MM.1S (cell line): ENCODE data around the gene MAML3.

Experiments
- DNase-seq: peaks from one replicate; pipeline ENCODE4 v3.0.0-alpha.2; 2015
- H2AFZ ChIP-seq: fragments of 300-600 bp; sonication (generic); 2 replicates; pipeline ENCODE4 v1.6.0; 2016; ENCODE audit warnings: antibody characterized with exemption, low read length
- H3F3A ChIP-seq: fragments of 300-600 bp; sonication (generic); 2 replicates; pipeline ENCODE4 v1.6.1; 2016; ENCODE audit warnings: mild to moderate bottlenecking, antibody characterized with exemption, low read length, moderate library complexity, mixed read lengths; ENCODE audit not compliant: insufficient read depth
- H3K27ac ChIP-seq: fragments of 300-600 bp; sonication (generic); 2 replicates; pipeline ENCODE4 v1.5.1; 2016; ENCODE audit warnings: mild to moderate bottlenecking, low read length
- H3K27me3 ChIP-seq: fragments of 300-600 bp; sonication (generic); replicated peaks from 2 replicates; pipeline ENCODE4 v1.6.0; 2016; ENCODE audit warnings: low read length; ENCODE audit not compliant: insufficient read depth
- H3K36me3 ChIP-seq: fragments of 300-600 bp; sonication (generic); replicated peaks from 2 replicates; pipeline ENCODE4 v1.6.1; 2016; ENCODE audit warnings: mild to moderate bottlenecking, low read length, mixed read lengths; ENCODE audit not compliant: insufficient read depth
- H3K4me1 ChIP-seq: fragments of 300-600 bp; sonication (generic); 2 replicates; pipeline ENCODE4 v1.6.1; 2016; ENCODE audit warnings: low read length, mixed read lengths
- H3K4me2 ChIP-seq: fragments of 300-600 bp; sonication (generic); 2 replicates; pipeline ENCODE4 v1.6.0; 2016; ENCODE audit warnings: low read depth, low read length
- H3K4me3 ChIP-seq: fragments of 300-600 bp; sonication (generic); 2 replicates; pipeline ENCODE4 v1.5.1; 2016; ENCODE audit warnings: low read length, mixed read lengths
- H3K79me2 ChIP-seq: fragments of 300-600 bp; sonication (generic); 2 replicates; pipeline ENCODE4 v1.6.1; 2016; ENCODE audit warnings: mixed run types, low read length, mixed read lengths
- H3K9ac ChIP-seq: fragments of 300-600 bp; sonication (generic); 2 replicates; pipeline ENCODE4 v1.6.1; 2016; ENCODE audit warnings: low read length, mixed read lengths
- H3K9me2 ChIP-seq: fragments of 300-600 bp; sonication (generic); replicated peaks from 2 replicates; pipeline ENCODE4 v1.6.1; 2016; ENCODE audit warnings: mild to moderate bottlenecking, low read length, mixed read lengths; ENCODE audit not compliant: insufficient read depth
- H3K9me3 ChIP-seq: fragments of 300-600 bp; sonication (generic); replicated peaks from 2 replicates; pipeline ENCODE4 v1.6.1; 2016; ENCODE audit warnings: mild to moderate bottlenecking, low read length, mixed read lengths; ENCODE audit not compliant: insufficient read depth
- H4K20me1 ChIP-seq: fragments of 300-600 bp; sonication (generic); 2 replicates; pipeline ENCODE4 v1.6.1; 2016; ENCODE audit warnings: mild to moderate bottlenecking, low read length, moderate library complexity, mixed read lengths; ENCODE audit not compliant: insufficient read depth
- CTCF ChIP-seq: fragments of 300-600 bp; sonication (generic); IDR thresholded peaks from 2 replicates; pipeline ENCODE4 v1.5.1; 2016; ENCODE audit warnings: antibody characterized with exemption, low read length, mixed read lengths
- EZH2 ChIP-seq: fragments of 300-600 bp; sonication (generic); optimal IDR thresholded peaks from 2 replicates; pipeline ENCODE3; 2017; ENCODE audit warnings: low read depth, mild to moderate bottlenecking, antibody characterized with exemption, low read length, mixed read lengths
- EZH2phosphoT487 ChIP-seq: fragments of 300-600 bp; sonication (generic); IDR thresholded peaks from 2 replicates; pipeline ENCODE4 v1.6.1; 2018; ENCODE audit warnings: antibody characterized with exemption, low read length

Gene MAML3

GRCh38 chr4:139915037-139915436 is 238.9 kb downstream of the MAML3 start:
- DNase-seq: no peak
- Histone ChIP-seq H3K27ac (no peak overlapping the region), H3K9me3 (no peaks in the 10 kb centered on the region)

GRCh38 chr4:139913995-139914598 is 239.9 kb downstream of the MAML3 start:
- H3K4me2 ChIP-seq: no peak overlapping the region
- no peak overlapping the region for H3K4me3 ChIP-seq
- H3F3A ChIP-seq: no peaks in the 10 kb centered on the region
- no peaks in the 10 kb centered on the region for H4K20me1 ChIP-seq
- no peaks in the 10 kb centered on the region for H3K79me2 ChIP-seq
- no peaks in the 10 kb centered on the region for H3K9me3 ChIP-seq
- H3K9me2 ChIP-seq: no peaks in the 10 kb centered on the region
- no peak for TF ChIP-seq EZH2phosphoT487
- no peak for TF ChIP-seq CTCF
- TF ChIP-seq EZH2: no peak
- H3K36me3 ChIP-seq: no peaks in the 10 kb centered on the region
- no peak overlapping the region for H3K9ac ChIP-seq
- DNase-seq: no peak
- H3K4me1 ChIP-seq: no peaks in the 10 kb centered on the region
- H2AFZ ChIP-seq: no peak overlapping the region
- no peaks in the 10 kb centered on the region for H3K27me3 ChIP-seq
- H3K27ac ChIP-seq: no peak overlapping the region

More at GRCh38 chr4:139915037-139915436, 238.9 kb downstream of the MAML3 start:
- H3K36me3 ChIP-seq: no peaks in the 10 kb centered on the region
- H3K79me2 ChIP-seq: no peaks in the 10 kb centered on the region
- H3K4me1 ChIP-seq: no peaks in the 10 kb centered on the region
- no peak overlapping the region for H3K4me3 ChIP-seq
- no peak overlapping the region for H3K9ac ChIP-seq
- H3K27me3 ChIP-seq: no peaks in the 10 kb centered on the region
- TF ChIP-seq CTCF (no peak), EZH2 (no peak), EZH2phosphoT487 (no peak)
- no peaks in the 10 kb centered on the region for H4K20me1 ChIP-seq
- H2AFZ ChIP-seq: no peak overlapping the region
- H3F3A ChIP-seq: no peaks in the 10 kb centered on the region
- no peaks in the 10 kb centered on the region for H3K9me2 ChIP-seq
- H3K4me2 ChIP-seq: no peak overlapping the region

GRCh38 chr4:139913398-139913990 is 240.5 kb downstream of the MAML3 start:
- no peaks in the 10 kb centered on the region for H4K20me1 ChIP-seq
- H3K9me3 ChIP-seq: no peaks in the 10 kb centered on the region
- no peak overlapping the region for H3K9ac ChIP-seq
- no peaks in the 10 kb centered on the region for H3K9me2 ChIP-seq
- no peaks in the 10 kb centered on the region for H3F3A ChIP-seq
- TF ChIP-seq EZH2phosphoT487: no peak
- TF ChIP-seq CTCF: no peak
- TF ChIP-seq EZH2: no peak
- no peaks in the 10 kb centered on the region for H3K36me3 ChIP-seq
- no peak overlapping the region for H2AFZ ChIP-seq
- H3K4me1 ChIP-seq: no peaks in the 10 kb centered on the region
- no peak for DNase-seq
- no peak overlapping the region for H3K27ac ChIP-seq
- no peaks in the 10 kb centered on the region for H3K27me3 ChIP-seq
- no peaks in the 10 kb centered on the region for H3K79me2 ChIP-seq
- no peak overlapping the region for H3K4me2 ChIP-seq
- no peak overlapping the region for H3K4me3 ChIP-seq
